NCI-H2081 (cell line): ENCODE data around the gene GLUL.
A peak's percentile ranks its signal among the peaks of the same experiment; 100 is the strongest.
"Not testable (repeated sequence)": the region's sequence is repeated elsewhere in the genome, so short reads cannot be mapped to it uniquely, and the experiment has no call there.

Experiments
- DNase-seq, 2 experiments: peaks; one replicate each; lab custom pipeline; 2025; lab: John Stamatoyannopoulos, UW

The GLUL gene

DNA sequence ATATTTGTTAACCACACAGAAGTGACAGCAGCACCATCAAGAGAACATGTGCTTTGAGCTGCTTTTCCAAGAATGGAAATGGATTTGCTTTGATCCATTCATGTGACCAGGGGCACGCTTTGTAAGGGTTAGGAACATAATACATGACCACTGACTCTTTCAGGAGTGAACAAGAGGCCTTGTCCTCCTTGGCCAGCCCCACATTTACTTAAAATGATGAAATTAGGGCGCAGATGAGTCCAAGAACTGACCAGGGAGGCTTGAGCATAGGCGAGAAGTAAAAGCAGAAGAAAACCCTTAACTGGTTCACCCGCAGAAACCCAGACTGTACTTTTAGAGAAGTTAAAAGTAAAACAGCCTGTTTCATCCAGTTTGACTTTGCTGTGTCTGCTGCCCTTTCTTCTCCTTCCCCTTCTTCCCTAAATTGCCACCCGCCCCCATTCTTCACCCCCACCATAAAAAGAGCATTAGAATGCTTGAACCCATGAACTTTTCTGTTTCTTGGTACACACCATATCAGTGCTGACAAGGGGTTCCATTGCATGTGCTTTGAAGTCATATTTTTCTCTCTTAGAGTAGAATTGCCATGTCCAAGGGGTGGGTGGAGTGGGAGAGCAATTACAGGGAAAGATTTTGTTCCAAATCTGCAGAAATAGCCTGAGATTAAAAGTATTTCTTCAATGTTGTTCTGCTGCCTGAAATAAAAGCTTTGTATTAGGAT, 2.6 kb upstream of the GLUL start:
- DNase-seq: no peak

DNA sequence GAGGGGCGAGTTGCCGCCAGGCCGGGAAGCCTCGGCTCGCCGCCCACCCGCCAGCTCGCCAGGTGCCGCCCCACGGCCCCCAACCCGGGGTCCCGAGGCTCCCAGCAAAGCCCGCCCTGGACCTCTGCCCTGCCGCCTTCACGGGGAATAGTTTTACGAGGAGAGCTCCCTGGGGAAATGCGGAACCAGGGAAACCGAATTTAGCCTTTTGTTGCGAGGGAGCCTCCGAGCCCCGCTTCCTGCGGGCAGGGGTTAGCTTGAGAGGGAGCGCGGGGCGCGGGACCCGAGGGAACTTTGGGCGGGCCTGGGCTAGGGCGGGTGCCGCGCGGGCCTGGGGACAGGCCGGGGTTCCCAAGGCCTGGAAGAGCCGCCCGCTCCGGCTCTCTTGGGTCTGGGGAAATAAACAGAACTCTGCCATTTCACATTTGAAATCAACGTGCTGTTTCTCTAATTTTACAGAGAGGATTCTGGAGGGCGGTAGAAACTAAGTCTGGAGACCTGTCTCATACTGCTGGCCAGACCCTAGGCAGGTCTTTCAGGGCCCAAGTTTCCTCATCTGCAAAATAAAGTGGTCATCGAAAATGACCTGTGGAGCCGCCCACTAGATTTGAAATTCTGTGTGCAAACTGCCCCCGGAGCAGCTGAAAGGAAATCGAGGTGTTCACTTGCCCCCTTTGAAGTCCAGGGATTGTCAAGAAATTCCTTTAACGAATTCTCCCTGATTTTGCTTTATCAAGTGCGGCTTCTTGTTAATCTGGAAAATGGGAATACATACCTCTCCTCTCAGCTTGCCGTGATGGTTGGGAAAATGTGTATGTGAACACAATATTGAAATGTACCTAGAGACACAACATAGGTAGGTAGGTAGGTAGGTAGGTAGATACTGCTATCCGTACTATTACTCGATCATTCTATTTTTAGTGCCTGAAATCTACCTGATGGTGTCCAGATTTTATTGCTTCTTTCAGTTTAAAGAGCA, 749 bp upstream of the GLUL start:
- peak; percentile 46 to 63 for DNase-seq

DNA sequence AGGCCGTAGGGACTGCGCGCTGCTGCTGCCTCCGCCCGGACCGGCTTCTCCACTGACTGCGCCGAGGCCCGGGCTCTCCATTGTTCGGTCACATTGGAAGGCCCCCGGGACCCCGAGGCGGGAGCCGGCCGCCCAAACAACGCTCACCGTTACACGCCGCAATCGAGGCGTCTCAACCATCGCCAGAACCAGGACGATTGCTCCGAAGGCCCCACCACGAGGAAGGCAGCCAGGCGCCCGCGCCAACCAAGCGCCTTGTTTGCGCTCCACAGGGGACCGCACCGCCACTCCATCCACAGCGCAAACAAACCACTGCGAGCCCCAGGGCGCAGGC, 595 bp downstream of the GLUL start:
- DNase-seq: peak; percentile 87

DNA sequence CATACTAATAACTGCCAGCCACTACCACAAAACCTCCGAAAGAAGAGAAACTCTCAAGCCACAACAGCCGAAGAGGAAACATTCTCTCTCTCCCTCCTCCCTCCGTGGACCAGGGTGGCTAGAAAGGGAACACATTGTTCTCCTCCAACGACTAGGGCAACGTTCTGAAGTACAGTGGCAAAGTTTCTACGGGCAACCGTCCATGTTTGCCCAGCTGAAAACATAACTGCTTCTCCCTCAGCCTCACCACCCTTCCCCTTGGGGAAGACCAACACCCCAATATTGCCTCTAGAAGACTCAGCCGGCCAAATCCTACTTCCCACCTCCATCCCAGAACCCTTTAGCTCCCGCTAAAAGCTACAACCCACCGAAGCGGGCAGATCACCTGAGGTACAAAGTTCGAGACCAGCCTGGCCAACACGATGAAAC, 2.0 kb downstream of the GLUL start:
- DNase-seq: no peak

DNA sequence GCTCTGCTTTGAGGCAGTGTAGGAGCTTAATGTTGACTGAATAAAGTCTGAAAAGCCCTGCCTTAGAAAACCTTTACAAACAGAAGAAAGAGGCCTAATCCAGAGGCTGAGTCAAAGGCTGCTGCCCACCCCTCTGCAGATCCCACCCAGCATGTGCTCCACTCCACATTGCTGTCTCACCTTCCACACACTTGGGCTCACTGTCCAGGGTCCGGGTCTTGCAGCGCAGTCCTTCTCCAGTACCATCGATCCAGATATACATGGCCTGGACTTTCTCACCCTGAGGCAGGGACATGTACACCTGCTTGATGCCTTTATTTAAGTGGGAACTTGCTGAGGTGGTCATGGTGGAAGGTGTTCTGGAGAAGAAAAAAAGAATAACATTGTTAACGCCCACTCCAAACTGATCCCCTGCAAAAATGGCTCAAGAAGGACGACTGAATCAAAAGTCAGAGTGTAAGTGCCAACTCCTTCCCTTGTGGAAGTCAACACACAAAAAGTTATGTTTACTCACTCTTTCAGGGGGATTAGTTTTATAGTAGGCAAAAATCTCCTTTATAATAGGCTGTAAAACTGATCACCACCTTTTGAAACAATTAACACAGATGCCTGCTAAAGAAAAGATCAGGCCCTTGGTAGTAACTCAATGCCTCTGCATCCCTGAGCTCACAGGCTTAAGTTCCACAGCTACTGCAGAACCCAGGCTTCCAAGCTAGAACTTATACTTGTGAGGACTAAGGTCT, 3.0 kb downstream of the GLUL start:
- no peak for DNase-seq

DNA sequence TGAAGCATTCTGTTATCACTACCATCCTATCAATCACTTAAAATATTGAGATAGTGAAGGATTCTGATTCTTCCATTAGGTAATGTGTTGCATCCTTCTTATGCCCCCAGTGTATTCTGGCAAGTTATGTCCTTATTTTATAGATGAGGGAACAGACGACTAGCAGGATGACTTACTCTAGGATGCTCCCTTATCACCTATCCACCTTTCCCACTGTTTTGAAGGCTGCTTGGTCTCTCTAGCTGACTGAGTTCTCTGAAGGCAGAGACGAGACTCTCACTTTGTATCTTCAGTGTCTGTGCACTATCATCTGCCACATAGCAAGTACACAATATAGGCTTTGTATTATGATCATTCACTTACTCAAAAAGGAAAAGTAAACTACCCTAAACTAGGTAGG, 4.0 kb downstream of the GLUL start:
- no peak for DNase-seq

DNA sequence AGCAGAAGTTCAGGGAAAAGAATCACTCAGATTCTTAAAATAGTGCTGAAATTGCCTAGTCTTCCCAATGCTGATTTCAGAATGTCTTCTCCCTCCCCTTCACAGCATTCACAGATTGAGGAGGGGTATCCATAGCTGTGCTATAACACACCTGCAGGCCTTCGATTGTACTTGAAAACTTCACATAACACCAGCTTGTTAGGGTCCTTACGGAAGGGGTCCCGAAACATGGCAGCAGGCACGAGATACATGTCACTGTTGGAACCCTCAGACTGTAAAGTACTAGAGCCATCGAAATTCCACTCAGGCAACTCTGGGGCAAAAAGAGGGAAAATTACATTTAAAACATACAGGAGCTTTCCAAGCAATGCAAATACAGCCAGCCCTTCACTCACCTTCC, 4.6 kb downstream of the GLUL start:
- no peak for DNase-seq

DNA sequence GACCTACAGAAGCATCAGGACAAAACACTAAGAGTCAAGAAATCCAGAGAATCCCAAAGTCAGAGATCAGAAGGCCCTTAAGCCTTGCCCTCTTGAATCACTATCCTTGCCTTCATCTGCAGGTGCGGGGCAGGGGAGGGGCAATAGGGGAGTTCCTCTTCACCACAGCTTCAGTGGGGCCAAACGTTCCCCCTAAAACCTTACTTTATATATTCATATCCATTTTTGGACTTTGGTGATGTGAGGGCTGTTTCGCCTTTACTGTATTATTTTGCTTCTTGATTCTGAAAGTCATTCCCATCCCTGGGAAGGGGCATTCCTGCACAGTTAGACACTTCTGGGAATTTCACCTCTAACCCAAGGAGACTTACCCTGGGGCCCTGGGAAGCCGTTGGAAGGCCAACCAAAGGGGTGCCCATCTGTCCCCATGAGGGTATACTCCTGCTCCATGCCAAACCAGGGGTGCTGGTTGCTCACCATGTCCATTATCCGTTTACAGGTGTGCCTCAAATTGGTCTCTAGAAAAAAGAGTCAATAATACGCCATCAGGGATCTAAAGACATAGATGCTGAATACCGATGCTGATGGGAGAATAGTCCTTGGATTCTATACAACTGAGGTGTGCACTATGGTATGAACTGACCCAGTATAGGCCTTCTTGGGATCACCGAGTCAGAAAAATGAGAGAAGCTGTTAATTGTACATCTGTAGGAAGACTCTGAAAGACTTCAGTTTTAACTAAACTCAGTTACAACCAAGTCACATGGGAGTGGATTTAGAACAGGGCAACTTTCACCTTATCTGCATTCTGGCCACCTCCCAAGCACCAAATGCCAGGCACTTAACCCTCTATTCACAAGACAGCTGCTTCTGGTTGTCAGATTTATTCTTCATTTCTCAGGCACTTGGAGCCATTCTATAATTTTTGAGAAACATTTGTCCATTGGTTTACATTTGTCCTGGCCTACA, 5.4 kb downstream of the GLUL start:
- DNase-seq: no peak

DNA sequence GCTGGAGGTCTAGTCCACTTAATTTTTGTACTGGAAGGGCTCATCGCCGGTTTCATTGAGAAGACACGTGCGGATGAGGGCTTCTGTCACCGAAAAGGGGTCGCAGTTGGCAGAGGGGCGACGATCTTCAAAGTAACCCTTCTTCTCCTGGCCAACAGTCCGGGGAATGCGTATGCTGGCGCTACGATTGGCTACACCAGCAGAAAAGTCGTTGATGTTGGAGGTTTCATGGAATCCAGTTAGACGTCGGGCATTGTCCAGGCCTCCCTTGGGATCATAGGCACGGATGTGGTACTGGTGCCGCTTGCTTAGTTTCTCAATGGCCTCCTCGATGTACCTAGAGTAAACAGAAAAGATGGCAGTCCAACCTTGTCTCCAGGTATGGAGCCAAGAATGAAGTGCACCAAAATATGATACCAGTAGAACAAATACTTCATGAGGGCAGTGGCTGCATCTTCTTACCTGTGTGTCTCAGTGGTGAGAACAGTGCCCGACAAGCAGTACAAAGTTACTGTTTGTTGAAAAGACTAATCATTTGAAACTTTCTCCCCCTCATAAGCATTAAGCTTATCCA, 7.1 kb downstream of the GLUL start:
- no peak for DNase-seq

DNA sequence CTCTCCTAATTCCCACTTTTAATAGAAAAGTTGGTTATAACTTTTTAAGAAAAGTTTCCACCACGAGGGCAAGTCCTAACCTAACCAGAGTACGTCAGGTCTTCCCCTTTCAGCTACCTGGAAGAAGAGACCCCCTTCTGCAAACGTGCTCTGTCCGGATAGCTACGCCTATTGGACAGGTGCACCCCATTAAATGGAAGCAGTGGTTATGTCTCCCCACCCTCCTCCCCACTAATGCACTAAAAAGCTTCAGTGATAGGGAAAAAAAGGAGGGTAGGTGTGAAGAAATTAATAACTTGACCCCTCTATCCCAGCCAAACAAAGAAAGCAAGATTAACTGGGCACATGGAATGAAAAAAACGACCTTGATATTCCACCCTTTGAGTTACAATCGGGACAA, 7.7 kb downstream of the GLUL start:
- no peak for DNase-seq

DNA sequence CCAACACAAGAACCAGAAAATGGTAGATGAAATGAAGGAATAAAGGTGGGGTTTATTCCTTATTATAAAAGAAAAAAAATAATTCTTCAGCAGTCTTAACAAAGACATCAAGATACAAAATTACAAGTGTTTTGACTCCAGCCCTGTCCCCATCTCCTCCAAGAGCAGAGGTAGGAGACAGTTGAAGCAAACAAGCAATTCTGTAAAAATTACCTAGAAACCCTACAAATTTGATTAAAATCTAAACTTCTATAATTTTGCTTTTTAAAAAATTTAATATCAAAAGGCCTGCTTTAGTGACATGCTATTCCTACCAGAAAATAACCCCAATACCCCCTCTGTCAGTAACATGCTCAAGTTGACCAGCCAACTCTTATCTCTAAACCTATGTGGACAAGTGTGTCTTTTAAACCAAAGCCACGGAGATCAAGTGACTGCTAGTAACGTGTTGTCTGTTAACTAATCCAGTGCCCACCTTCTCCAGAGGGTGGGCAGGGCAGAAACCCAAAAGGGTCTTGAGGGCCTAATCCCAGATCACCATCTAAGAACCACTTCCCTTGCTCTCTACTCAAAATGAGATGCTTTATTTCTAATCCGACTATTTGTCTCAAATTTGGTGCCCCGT, 8.4 kb downstream of the GLUL start:
- no peak for DNase-seq

DNA sequence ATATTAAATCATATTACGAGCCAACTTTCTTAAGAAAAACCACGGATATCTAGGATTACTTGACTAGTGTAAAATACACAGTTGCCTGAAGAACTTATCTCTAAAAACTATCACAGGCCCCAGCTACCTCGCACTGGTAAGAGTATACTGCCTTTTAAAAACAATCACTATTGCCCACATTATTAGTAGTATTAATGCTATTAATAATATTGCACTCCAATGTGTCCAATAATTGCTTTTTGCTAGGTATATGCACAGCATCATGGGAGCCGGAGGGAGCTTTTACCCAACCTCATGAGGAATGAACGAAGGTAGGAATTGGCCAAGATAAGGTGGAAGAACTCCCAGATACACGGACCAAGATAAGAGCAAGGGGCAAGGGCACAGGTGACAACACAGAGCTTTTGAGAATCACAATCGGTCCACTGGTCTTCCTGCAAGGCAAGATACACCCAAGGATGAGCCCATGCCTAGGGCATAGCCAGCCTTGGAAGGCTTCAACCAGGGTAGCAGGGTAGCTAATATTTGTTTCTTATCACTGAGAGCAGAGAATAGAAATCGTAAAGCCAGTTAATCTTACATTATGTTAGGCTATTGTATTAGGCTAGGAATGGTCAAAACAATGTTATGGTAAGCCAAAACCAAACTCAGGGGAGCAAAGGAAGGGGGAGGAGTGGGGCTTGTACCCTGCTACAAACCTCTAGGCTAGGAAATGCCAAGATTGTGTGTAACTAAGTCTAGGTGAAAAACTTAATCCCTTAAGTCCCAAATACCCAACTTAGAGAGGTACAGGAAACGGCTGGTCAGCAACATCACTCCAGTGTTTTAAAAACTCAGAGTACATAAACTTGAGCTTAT, 9.4 kb downstream of the GLUL start:
- no peak for DNase-seq

DNA sequence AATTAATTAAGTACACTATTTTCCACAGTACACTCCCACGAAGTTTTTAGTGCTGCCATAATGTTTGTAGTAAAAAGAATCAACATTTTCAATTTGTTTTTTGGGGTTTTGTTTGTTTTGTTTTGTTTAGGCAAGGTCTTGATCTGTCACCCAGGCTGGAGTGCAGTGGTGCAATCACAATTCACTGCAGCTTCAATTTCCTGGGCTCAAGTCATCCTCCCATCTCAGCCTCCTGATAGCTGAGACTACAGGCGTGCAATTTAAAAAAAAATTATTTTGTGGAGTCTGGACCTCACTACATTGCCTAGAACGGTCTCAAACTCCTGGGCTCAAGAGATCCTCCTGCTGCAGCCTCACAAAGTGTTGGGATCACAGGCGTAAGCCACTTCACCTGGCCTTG, 11.4 kb downstream of the GLUL start:
- no peak for DNase-seq

DNA sequence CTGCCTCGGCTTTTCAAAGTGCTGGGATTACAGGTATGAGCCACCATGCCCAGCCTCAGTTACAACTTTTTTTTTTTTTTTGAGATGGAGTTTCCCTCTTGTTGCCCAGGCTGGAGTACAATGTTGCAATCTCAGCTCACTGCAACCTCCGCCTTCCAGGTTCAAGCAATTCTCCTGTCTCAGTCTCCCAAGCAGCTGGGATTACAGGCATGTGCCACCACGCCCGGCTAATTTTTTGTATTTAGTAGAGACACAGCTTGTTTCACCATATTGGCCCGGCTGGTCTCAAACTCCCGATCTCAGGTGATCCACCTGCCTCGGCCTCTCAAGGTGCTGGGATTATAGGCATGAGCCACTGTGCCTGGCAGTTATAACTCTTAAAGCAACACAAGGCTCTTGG, 11.8 kb downstream of the GLUL start:
- DNase-seq: not testable (repeated sequence)

DNA sequence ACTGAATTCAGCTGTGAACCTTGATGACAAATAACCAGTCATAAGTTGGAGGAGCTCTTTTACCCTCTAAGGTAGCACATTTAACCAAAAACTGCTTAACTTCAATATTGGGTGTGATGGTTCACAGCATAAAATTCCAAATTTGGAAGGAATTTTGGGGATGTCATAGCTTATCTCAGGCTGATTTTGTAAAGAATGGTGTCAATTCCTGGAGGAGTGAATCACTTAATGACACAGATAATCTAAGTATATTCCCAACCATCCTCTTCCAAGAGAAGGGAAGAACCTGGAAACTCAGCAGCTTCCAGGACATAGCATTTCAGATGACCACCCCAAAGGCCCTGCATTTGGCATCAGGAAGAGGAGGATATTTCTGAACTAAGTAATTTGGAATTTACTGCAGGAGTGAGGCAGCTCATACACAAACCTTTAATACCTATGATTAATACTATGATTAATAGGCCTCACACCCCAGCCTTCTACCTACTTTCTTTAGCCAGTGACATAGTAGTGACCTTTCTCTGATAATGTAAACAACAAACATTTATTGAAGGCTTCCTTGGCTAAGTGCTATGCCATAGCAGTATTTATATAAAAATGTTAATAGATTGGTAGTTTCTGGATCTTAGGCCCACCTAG, 14.5 kb downstream of the GLUL start:
- no peak for DNase-seq

DNA sequence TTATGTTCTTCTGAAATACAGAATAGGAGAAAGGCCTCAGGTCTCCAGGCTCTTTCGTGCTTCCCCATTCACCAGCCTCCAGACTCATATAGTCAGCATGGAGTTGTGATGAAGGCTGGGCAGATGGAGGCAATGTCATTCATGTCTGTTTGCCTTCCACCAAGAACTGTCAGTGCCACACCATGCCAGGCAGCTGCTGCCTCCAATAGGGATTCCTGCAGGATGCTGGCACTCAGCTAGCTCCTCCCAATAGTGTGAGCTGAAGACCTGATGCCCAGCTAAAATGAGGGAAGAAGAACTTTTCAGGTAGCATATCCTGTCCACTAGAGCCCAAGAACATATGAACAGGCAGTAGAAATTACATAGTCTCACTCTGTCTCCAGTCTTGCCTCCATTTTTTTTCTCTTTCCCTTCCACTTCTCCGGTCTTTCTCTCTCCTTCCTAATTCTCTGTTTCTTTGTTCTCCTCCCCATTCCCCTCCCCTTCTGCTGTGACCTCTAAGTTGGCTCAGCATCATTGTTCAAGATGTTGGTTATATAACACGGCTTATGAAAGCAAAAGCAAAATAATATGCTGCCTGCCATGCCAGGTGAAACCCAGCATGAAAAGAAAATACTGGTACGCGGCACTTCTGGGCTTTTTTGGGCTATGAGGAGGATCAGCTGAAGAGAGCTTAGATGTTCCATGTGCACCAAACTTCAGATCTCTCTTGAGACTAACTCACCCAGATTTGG, 17.3 kb downstream of the GLUL start:
- DNase-seq: no peak

DNA sequence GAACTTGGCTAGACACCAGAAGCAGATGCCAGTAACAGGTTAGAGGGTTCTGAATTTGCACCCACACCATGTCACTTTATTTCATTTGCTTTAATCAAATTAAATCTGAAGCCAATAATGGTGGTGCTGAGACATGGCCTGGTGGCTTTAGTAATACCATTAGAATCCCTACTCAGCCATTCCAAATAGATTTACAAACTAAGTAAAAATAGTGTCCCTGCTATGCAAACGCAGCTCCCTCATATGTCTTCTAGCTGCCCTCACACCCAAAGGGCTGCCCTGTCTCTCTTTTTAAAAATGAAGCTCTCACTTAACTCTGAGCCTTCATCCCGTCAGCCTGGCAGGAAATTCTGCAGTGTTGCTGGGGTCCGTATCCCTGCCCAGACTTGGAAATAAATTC, 21.1 kb downstream of the GLUL start:
- no peak for DNase-seq

DNA sequence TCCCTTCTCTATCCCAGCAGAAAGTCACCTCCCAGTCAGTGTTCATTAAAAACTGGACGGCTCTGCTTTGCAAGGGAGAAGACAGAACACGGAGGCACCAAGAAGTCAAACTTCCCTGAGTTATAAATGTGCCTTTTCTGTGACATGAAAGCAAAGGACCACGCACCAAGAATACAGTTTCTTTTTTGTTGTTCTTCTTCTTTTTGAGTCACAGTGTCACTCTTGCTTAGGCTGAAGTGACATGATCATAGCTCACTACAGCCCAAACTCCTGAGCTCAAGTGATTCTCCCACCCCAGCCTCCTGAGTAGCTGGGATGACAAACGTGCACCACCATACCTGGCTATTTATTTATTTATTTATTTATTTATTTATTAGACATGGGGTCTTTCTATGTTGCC, 22.7 kb downstream of the GLUL start:
- no peak for DNase-seq

DNA sequence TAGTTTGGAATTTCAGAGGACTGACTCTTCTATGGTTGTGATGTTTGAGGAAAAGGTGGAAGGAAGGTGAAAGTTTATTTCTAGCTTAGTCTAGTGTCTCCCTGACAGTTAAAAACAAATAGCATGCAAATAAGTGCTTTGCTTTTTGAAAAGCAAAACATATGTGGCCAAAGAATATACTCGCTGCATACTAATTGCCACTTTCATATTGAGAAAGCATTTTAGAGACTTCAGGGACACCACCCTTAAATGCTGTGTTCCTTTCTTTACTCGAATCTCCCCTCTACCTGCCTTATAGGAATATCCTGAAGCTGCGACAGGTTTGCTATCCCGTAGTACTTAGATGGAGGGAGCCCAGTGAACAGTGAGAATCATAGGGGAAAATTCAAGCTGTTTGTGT, 23.2 kb downstream of the GLUL start:
- DNase-seq: no peak
